Esophagus muscularis mucosa (tissue), 4 donors: ENCODE measurements around the gene CCM2.

Source experiments
- EP300 ChIP-seq: sonication (generic); formaldehyde crosslinking; IDR thresholded peaks from one replicate; pipeline ENCODE4 v1.6.1; 2017; ENCODE audit warnings: antibody characterized with exemption
- POLR2AphosphoS5 ChIP-seq, 2 donors: sonication (generic); formaldehyde crosslinking; IDR thresholded peaks; one replicate each; pipeline ENCODE4 v1.6.1; 2017; ENCODE audit warnings: antibody characterized with exemption in 2 of 2
- TF ChIP-seq, protein P1 (sequence below), 3 experiments: fragments of 200-600 bp in 2 of 3; fragments of 450-650 bp in 1 of 3; sonication (generic) in 2 of 3; IDR thresholded peaks; one replicate each; pipeline ENCODE4 v1.5.1; 2017 to 2019; ENCODE audit warnings: antibody characterized with exemption in 3 of 3, mild to moderate bottlenecking in 2 of 3, moderate library complexity in 1 of 3

DNA sequence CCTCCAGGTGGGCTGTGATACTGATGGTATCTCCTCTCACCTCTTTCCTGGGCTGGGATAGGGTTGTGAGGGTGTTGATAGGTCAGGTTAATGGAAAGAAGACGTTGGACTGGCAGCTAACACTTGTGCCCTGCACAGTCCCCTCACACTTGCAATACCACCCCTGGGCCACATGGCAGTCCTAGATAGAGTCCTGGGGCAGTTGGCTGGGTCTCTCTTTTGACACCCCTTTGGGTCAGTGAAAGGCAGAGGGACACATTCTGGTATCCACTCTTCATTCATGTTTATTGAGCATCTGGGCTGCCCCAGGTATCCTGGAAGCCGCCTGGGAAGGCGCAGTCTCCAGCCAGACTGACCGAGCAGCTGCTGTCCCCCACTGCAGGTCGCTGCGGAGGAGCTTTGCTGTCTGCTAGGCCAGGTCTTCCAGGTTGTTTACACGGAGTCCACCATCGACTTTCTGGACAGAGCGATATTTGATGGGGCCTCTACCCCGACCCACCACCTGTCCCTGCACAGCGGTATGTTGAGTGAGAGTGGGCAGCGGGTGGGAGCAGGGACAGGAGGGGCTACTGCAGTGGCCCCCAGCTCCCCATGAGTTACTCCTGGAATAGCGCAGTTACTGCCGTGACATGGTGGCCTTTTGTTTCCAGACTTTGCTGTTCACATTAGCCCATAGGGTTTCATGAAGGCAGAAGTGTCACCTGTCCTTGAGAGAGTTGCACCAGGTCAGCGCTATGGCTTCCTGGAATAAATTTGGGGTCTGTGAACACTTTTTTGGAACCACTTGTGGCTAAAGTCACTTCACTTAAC lies 69.6 kb downstream of the CCM2 start:
- TF ChIP-seq EP300 (no peak), POLR2AphosphoS5 (IDR thresholded peaks at IDR 0.05) (no peak)
- TF ChIP-seq, protein P1, sequence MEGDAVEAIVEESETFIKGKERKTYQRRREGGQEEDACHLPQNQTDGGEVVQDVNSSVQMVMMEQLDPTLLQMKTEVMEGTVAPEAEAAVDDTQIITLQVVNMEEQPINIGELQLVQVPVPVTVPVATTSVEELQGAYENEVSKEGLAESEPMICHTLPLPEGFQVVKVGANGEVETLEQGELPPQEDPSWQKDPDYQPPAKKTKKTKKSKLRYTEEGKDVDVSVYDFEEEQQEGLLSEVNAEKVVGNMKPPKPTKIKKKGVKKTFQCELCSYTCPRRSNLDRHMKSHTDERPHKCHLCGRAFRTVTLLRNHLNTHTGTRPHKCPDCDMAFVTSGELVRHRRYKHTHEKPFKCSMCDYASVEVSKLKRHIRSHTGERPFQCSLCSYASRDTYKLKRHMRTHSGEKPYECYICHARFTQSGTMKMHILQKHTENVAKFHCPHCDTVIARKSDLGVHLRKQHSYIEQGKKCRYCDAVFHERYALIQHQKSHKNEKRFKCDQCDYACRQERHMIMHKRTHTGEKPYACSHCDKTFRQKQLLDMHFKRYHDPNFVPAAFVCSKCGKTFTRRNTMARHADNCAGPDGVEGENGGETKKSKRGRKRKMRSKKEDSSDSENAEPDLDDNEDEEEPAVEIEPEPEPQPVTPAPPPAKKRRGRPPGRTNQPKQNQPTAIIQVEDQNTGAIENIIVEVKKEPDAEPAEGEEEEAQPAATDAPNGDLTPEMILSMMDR (IDR thresholded peaks at IDR 0.05), result no peak
